ENCODE results near the gene EIPR1.
A peak's percentile ranks its signal among the peaks of the same experiment; 100 is the strongest.
"Not testable (repeated sequence)": the region's sequence is repeated elsewhere in the genome, so short reads cannot be mapped to it uniquely, and the experiment has no call there.

The EIPR1 gene

GRCh38 chr2:3298191-3298590 is 79.4 kb downstream of the EIPR1 start:
- in situ Hi-C loops (cut with HindIII; ENCODE audit: low pct_ligation_motif_present, low pct_unique_long_range_greater_than_20kb, low sequenced_read_pairs) = no loop called here
- no peak for DNase-seq

- in situ Hi-C loops (cut with HindIII; ENCODE audit: low pct_ligation_motif_present, low pct_unique_long_range_greater_than_20kb, low sequenced_read_pairs) = no loop called here
- DNase-seq = no peak
Measured at GRCh38 chr2:3297523-3297922, 80.1 kb downstream of the EIPR1 start.

- DNase-seq = no peak
- in situ Hi-C loops (cut with HindIII; ENCODE audit: low pct_ligation_motif_present, low pct_unique_long_range_greater_than_20kb, low sequenced_read_pairs) = no loop called here
Measured at GRCh38 chr2:3296182-3296972, 81.2 kb downstream of the EIPR1 start.

- in situ Hi-C loops (cut with HindIII; ENCODE audit: low pct_ligation_motif_present, low pct_unique_long_range_greater_than_20kb, low sequenced_read_pairs) = no loop called here
- no peak for DNase-seq
Measured at GRCh38 chr2:3294493-3294892, 83.1 kb downstream of the EIPR1 start.

GRCh38 chr2:3294069-3294468 is 83.5 kb downstream of the EIPR1 start:
- DNase-seq = no peak
- in situ Hi-C loops (cut with HindIII; ENCODE audit: low pct_ligation_motif_present, low pct_unique_long_range_greater_than_20kb, low sequenced_read_pairs) = no loop called here

- DNase-seq = no peak
- in situ Hi-C loops (cut with HindIII; ENCODE audit: low pct_ligation_motif_present, low pct_unique_long_range_greater_than_20kb, low sequenced_read_pairs) = no loop called here
Measured at GRCh38 chr2:3293221-3293620, 84.4 kb downstream of the EIPR1 start.

GRCh38 chr2:3292416-3292815 is 85.2 kb downstream of the EIPR1 start:
- in situ Hi-C loops (cut with HindIII; ENCODE audit: low pct_ligation_motif_present, low pct_unique_long_range_greater_than_20kb, low sequenced_read_pairs) = no loop called here

GRCh38 chr2:3291750-3292149 is 85.9 kb downstream of the EIPR1 start:
- in situ Hi-C loops (cut with HindIII; ENCODE audit: low pct_ligation_motif_present, low pct_unique_long_range_greater_than_20kb, low sequenced_read_pairs) = no loop called here
- no peak for DNase-seq

More at GRCh38 chr2:3292416-3292815, 85.2 kb downstream of the EIPR1 start:
- DNase-seq = no peak

GRCh38 chr2:3291113-3291512 is 86.5 kb downstream of the EIPR1 start:
- in situ Hi-C loops (cut with HindIII; ENCODE audit: low pct_ligation_motif_present, low pct_unique_long_range_greater_than_20kb, low sequenced_read_pairs) = no loop called here
- DNase-seq = no peak

- in situ Hi-C loops (cut with HindIII; ENCODE audit: low pct_ligation_motif_present, low pct_unique_long_range_greater_than_20kb, low sequenced_read_pairs) = no loop called here
- peak; percentile 7 for DNase-seq
Measured at GRCh38 chr2:3290655-3291054, 87.0 kb downstream of the EIPR1 start.

GRCh38 chr2:3289971-3290370 is 87.6 kb downstream of the EIPR1 start:
- DNase-seq = no peak
- in situ Hi-C loops (cut with HindIII; ENCODE audit: low pct_ligation_motif_present, low pct_unique_long_range_greater_than_20kb, low sequenced_read_pairs) = no loop called here

- DNase-seq = no peak
- in situ Hi-C loops (cut with HindIII; ENCODE audit: low pct_ligation_motif_present, low pct_unique_long_range_greater_than_20kb, low sequenced_read_pairs) = no loop called here
Measured at GRCh38 chr2:3289526-3289925, 88.1 kb downstream of the EIPR1 start.

GRCh38 chr2:3289171-3289515 is 88.5 kb downstream of the EIPR1 start:
- DNase-seq = no peak
- in situ Hi-C loops (cut with HindIII; ENCODE audit: low pct_ligation_motif_present, low pct_unique_long_range_greater_than_20kb, low sequenced_read_pairs) = no loop called here

- in situ Hi-C loops (cut with HindIII; ENCODE audit: low pct_ligation_motif_present, low pct_unique_long_range_greater_than_20kb, low sequenced_read_pairs) = no loop called here
- DNase-seq = no peak
Measured at GRCh38 chr2:3288470-3289170, 89.0 kb downstream of the EIPR1 start.

- no peak for DNase-seq
- in situ Hi-C loops (cut with HindIII; ENCODE audit: low pct_ligation_motif_present, low pct_unique_long_range_greater_than_20kb, low sequenced_read_pairs) = no loop called here
Measured at GRCh38 chr2:3287896-3288295, 89.7 kb downstream of the EIPR1 start.

- DNase-seq; in situ Hi-C loops (cut with HindIII; ENCODE audit: low pct_ligation_motif_present, low pct_unique_long_range_greater_than_20kb, low sequenced_read_pairs): not testable (repeated sequence)
Measured at GRCh38 chr2:3286646-3287036, 91.0 kb downstream of the EIPR1 start.

- in situ Hi-C loops (cut with HindIII; ENCODE audit: low pct_ligation_motif_present, low pct_unique_long_range_greater_than_20kb, low sequenced_read_pairs) = no loop called here
- DNase-seq = no peak
Measured at GRCh38 chr2:3285901-3286645, 91.5 kb downstream of the EIPR1 start.

GRCh38 chr2:3284657-3285630 is 92.7 kb downstream of the EIPR1 start:
- DNase-seq = no peak
- in situ Hi-C loops (cut with HindIII; ENCODE audit: low pct_ligation_motif_present, low pct_unique_long_range_greater_than_20kb, low sequenced_read_pairs) = no loop called here

All from ACHN (cell line).